ENCODE measurements around the gene KRTAP20-1.

Gene KRTAP20-1

DNA sequence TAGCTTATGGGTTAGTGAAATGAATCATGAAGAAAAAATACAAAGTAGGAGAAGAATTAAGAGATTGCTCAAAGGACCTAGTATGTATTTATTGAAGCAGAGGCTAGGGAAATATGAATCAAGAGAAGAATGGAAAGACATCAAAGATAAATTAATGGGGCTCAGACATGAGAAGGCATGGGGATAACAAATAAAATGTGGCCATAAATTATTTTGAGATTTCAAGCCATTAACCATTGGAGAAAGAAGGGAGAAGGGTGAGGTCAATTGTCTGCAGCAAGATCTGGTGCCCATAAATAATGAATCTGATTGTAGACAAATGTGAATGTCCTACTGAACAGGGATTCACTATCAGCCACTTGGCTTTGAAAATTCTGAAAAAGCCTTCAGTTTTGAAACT, 36.7 kb downstream of the KRTAP20-1 start:
- DNase-seq: no peak

Measured in suppressor macrophage (primary cell).